Gastrocnemius medialis (tissue), 4 donors: ENCODE results near the gene MMEL1. TPM values are rescaled to one million over a fixed set of nuclear protein-coding genes. Genes with fewer than 3 reads are reported as not detected.
A peak's percentile ranks its signal among the peaks of the same experiment; 100 is the strongest.

Experiments used
- ATAC-seq, 2 donors: fragments of 150-250 bp; one replicate each; pipeline ENCODE4 v1.9.1; 2016
- DNase-seq, 2 donors: peaks; one replicate each; pipeline ENCODE4 v3.0.0-alpha.2; 2019
- H3K27ac ChIP-seq, 4 donors: fragments of 200-600 bp; sonication (generic); 1 replicate in 1 of 4; 2 replicates in 3 of 4; pipeline ENCODE4 v1.5.1; 2016 to 2018; ENCODE audit warnings: mild to moderate bottlenecking in 2 of 4, moderate library complexity in 1 of 4
- H3K27me3 ChIP-seq, 3 donors: fragments of 200-600 bp; sonication (generic) in 2 of 3; 1 replicate in 1 of 3; 2 replicates in 2 of 3; pipeline versions ENCODE4 v1.5.1 to v1.6.0; 2016 to 2019; ENCODE audit warnings: mild to moderate bottlenecking in 1 of 3, moderate library complexity in 1 of 3
- H3K36me3 ChIP-seq, 2 donors: fragments of 200-600 bp; sonication (generic) in 1 of 2; one replicate each; pipeline ENCODE4 v1.5.1; 2017 to 2018
- H3K4me1 ChIP-seq, 2 donors: fragments of 200-600 bp; sonication (generic) in 1 of 2; one replicate each; pipeline ENCODE4 v1.5.1; 2016 to 2017; ENCODE audit warnings: mild to moderate bottlenecking in 2 of 2
- H3K4me3 ChIP-seq, 4 donors: fragments of 200-600 bp; sonication (generic) in 3 of 4; 1 replicate in 1 of 4; 2 replicates in 3 of 4; pipeline ENCODE4 v1.5.1; 2016 to 2019; ENCODE audit warnings: mild to moderate bottlenecking in 2 of 4
- H3K9me3 ChIP-seq, 3 donors: fragments of 200-600 bp; sonication (generic) in 2 of 3; 1 replicate in 1 of 3; 2 replicates in 2 of 3; pipeline ENCODE4 v1.5.1; 2016 to 2019
- POLR2A ChIP-seq, 2 donors: fragments of 450-650 bp; IDR thresholded peaks; one replicate each; pipeline ENCODE4 v1.6.1; 2017; ENCODE audit warnings: antibody characterized with exemption in 2 of 2, mild to moderate bottlenecking in 2 of 2, moderate library complexity in 2 of 2
- in situ Hi-C, 4 donors: fragments of 200-750 bp; cut with MboI; loops; one replicate each; pipeline versions ENCODE4 v1.15.0 to v1.8.0; 2017; ENCODE audit warnings: low sequenced_read_pairs in 4 of 4
- intact Hi-C: fragments of 100-400 bp; cut with DNase I; formaldehyde crosslinking; loops from one replicate; pipeline ENCODE4 v1.15.1; 2023; ENCODE audit warnings: low total_unique reads
- total RNA-seq, 4 donors: library from RNA; depleted of rRNA; stranded (reverse); fragments of >200 nt; gene quantifications; one replicate each; pipeline versions ENCODE4 v1.1.0 to v1.2.3, GENCODE V29; 2016
- TF ChIP-seq, protein P1 (sequence below), 5 experiments: fragments of 450-650 bp in 3 of 5; fragments of 200-600 bp in 2 of 5; sonication (generic) in 2 of 5; IDR thresholded peaks in 4 of 5; conservative IDR thresholded peaks in 1 of 5; 1 replicate in 4 of 5; 2 replicates in 1 of 5; pipeline ENCODE4 v1.5.1; 2016 to 2019; ENCODE audit warnings: antibody characterized with exemption in 5 of 5, mild to moderate bottlenecking in 3 of 5, moderate library complexity in 3 of 5

MMEL1 gene
- total RNA-seq, 4 donors from 2014 or later = not detected

DNA sequence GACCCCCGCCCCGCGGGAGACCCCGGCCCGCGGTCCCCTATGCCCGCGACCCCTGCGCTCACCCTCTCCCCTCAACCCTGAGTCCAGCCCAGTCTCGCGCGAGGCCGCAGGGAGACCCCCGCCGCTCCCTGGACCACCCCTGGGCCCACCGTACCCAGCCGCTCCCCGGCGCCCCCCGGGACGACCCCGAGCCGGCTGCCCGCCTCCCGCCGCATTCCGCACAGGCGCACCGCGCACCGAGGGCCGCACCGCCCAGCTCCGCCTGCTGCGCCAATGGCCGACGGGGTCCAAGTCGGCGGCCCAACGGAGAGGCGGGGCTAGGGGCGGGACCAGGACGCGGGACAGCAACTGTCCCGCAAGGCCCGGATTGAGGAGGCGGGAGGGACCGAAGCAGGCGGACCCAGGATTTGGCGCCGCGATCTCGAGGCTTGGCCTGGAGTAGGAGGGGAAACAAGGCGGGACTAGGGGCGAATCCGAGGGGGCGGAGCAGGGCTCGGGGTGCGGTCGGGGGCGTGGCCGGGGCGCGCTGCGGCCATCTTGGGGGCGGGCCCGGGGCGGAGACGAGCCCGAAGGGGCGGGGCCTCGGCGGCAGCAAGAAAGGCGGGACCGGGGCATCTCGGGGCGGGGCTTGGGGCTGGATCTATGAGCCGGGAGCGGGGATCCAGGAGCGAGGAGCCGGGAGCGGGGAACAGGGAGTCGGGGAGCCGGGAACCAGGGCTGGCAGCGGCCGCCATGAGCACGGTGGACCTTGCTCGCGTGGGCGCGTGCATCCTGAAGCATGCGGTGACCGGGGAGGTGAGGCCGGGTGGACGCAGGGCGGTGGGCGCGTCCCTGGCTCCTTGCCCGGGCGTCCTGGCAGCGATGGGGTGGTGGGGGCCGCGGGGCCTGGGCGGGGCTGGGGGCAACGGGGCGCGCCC lies 46.4 kb downstream of the MMEL1 start, which contains the start of gene PRXL2B:
Gene PRXL2B (plus strand): TSS at position 624 of the 917 bp plus-strand sequence. CDS start 109 bp downstream, at position 733.
- no peaks in the 10 kb centered on the region for H3K9me3 ChIP-seq
- H3K27ac ChIP-seq = peak within 1 kb of the TSS; percentile 87 to 97 (median 91)
- peak; percentile 92 to 93 for ATAC-seq
- peak within 1 kb of the TSS; percentile 65 to 92 (median 71) for H3K4me3 ChIP-seq
- in situ Hi-C loops (loop anchor here in 2 of 4 donors (25.0 kb wide), 1 partner anchor 399 kb away; the partner anchor contains the start of gene FAAP20 (in 2 of the 2)), intact Hi-C loops (loop anchor here (1.0 to 5.0 kb wide), 3 partner anchors 60 to 389 kb away; partner anchors contain the start of genes PANK4 and PEX10)
- peak; percentile 79 to 83 for TF ChIP-seq POLR2A (IDR thresholded peaks at IDR 0.05)
- TF ChIP-seq, protein P1, sequence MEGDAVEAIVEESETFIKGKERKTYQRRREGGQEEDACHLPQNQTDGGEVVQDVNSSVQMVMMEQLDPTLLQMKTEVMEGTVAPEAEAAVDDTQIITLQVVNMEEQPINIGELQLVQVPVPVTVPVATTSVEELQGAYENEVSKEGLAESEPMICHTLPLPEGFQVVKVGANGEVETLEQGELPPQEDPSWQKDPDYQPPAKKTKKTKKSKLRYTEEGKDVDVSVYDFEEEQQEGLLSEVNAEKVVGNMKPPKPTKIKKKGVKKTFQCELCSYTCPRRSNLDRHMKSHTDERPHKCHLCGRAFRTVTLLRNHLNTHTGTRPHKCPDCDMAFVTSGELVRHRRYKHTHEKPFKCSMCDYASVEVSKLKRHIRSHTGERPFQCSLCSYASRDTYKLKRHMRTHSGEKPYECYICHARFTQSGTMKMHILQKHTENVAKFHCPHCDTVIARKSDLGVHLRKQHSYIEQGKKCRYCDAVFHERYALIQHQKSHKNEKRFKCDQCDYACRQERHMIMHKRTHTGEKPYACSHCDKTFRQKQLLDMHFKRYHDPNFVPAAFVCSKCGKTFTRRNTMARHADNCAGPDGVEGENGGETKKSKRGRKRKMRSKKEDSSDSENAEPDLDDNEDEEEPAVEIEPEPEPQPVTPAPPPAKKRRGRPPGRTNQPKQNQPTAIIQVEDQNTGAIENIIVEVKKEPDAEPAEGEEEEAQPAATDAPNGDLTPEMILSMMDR (IDR thresholded peaks at IDR 0.05 in 4 of 5, conservative IDR thresholded peaks at IDR 0.05 in 1 of 5) = no peak
- H3K4me1 ChIP-seq = peaks cover 11 to 17% of the 10 kb centered on the region in 2 donors
- no peaks in the 10 kb centered on the region for H3K36me3 ChIP-seq
- peaks cover 0 to 8% (median 6%) of the 10 kb centered on the region in 3 donors for H3K27me3 ChIP-seq
- peak; percentile 98 for DNase-seq

DNA sequence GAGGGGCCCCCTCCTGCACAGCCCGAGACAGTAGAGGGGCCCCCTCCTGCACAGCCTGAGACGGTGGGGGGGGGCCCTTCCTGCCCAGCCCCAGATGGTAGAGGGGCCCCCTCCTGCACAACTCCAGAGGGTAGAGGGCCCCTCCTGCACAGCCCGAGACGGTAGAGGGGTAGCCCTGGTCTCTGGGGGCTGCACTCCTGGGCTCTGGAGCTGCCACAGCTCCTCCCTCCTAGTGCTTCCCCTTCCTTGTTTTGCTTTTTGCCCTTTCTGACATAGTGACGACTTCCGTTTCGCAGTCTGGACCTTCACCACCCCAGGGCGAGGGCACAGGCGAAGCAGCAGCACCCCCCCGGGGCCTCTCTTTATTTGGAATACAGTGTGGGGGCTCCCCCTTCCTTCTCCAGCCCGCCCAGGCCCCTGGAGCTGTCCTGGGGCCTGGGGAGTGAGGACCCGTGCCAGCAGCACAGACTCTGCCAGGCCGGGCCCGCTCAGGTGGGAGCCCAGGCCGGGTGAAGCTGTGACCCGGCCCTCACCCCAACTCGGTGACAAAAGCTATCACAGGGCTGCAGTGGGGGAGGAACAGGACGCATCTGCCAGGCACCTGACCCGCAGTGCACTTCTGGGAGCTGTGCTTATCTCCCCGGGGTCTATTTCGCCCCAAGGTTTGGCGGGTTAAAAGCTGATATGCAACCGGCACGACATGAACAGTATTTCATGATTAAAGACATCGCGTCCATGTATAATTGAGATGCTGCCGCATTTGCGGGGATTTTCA lies 47.3 kb downstream of the MMEL1 start:
- in situ Hi-C loops = loop anchor here in 2 of 4 donors (25.0 kb wide), 1 partner anchor 398 kb away; the partner anchor contains the start of gene FAAP20 (in 2 of the 2)
- DNase-seq = peak; percentile 33 to 63

DNA sequence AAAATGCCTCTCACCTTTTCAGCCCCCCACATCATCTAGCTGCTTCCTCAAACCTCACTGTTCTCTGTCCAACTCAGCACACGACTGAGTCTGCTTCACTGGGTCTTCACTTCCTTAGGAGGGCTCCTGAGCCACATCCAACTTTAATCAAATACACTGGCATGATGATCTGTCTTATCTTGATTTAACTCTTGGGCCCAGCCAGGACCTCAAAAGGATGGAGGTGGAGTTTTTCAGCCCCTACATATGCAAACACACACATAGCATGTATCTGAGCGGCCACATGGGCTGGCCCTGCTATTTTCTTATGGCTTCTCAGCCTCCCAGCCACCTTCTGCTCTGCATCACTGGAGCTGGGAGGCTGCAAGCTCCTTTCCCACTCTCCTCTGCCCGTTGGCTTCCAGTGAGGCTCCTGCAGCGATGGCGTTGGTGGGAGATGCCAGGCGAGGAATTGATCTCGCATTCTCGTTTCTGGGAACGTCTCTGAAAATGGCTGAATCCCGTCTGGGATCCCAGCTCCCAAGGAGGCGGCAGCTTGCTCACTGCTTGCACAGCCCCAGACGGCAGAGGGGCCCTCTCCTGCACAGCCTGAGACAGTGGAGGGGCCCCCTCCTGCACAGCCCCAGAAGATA lies 48.0 kb downstream of the MMEL1 start:
- Histone ChIP-seq H3K9me3 (no peaks in the 10 kb centered on the region), H3K4me3 (peak overlapping the region; percentile 64 to 92 (median 70)), H3K36me3 (no peaks in the 10 kb centered on the region), H3K4me1 (peaks cover 11 to 17% of the 10 kb centered on the region in 2 donors), H3K27me3 (peaks cover 6 to 15% (median 9%) of the 10 kb centered on the region in 3 donors), H3K27ac (peak overlapping the region; percentile 87 to 97 (median 91))
- intact Hi-C loops = loop anchor here (1.0 to 5.0 kb wide), 2 partner anchors 37 to 388 kb away; no protein-coding TSS in a partner anchor
- ATAC-seq (no peak), DNase-seq (no peak)
- TF ChIP-seq, protein P1 (IDR thresholded peaks at IDR 0.05 in 4 of 5, conservative IDR thresholded peaks at IDR 0.05 in 1 of 5) = no peak
- no peak for TF ChIP-seq POLR2A (IDR thresholded peaks at IDR 0.05)
- in situ Hi-C loops = loop anchor here in 2 of 4 donors (25.0 kb wide), 1 partner anchor 398 kb away; the partner anchor contains the start of gene FAAP20 (in 2 of the 2)

More for the DNA sequence above, 47.3 kb downstream of the MMEL1 start:
- Histone ChIP-seq H3K4me1 (peaks cover 11 to 17% of the 10 kb centered on the region in 2 donors), H3K27ac (peak overlapping the region; percentile 87 to 97 (median 91)), H3K27me3 (peaks cover 4 to 10% (median 9%) of the 10 kb centered on the region in 3 donors), H3K4me3 (peak overlapping the region; percentile 64 to 92 (median 70)), H3K36me3 (no peaks in the 10 kb centered on the region), H3K9me3 (no peaks in the 10 kb centered on the region)
- intact Hi-C loops = loop anchor here (1.0 to 5.0 kb wide), 4 partner anchors 37 to 388 kb away; partner anchors contain the start of genes PANK4 and PEX10
- TF ChIP-seq, protein P1 (IDR thresholded peaks at IDR 0.05 in 4 of 5, conservative IDR thresholded peaks at IDR 0.05 in 1 of 5) = no peak
- TF ChIP-seq POLR2A (IDR thresholded peaks at IDR 0.05) = peak; percentile 44 to 50
- ATAC-seq = peak; percentile 25 to 49
